HCT116 (cell line): Measurements from ENCODE around the gene TUBA1C.
"Not testable (repeated sequence)": the region's sequence is repeated elsewhere in the genome, so short reads cannot be mapped to it uniquely, and the experiment has no call there.

Source experiments
- EZH2phosphoT487 ChIP-seq: fragments of 200-600 bp; IDR thresholded peaks from 2 replicates; pipeline ENCODE4 v1.6.1; 2018; ENCODE audit warnings: antibody characterized with exemption, borderline replicate concordance
- POLR2AphosphoS5 ChIP-seq: IDR thresholded peaks from 2 replicates; pipeline ENCODE4 v1.6.1; 2011; ENCODE audit warnings: mild to moderate bottlenecking, low read depth, low read length, moderate library complexity
- ZNF274 ChIP-seq: fragments of 200-500 bp; sonication (Bioruptor generic); IDR thresholded peaks from 2 replicates; pipeline ENCODE4 v1.6.1; 2014; ENCODE audit warnings: mild to moderate bottlenecking, low read depth, low read length, inconsistent platforms
- TF ChIP-seq, protein P1 (sequence below), 3 experiments: fragments of 200-600 bp in 1 of 3; sonication (generic) in 1 of 3; IDR thresholded peaks in 2 of 3; conservative IDR thresholded peaks in 1 of 3; 2 replicates each; pipeline ENCODE4 v1.5.1; 2012 to 2017; ENCODE audit warnings: low read depth in 2 of 3, low read length in 2 of 3, antibody characterized with exemption in 1 of 3, borderline replicate concordance in 1 of 3, control low read depth in 1 of 3, mild to moderate bottlenecking in 1 of 3, mixed read lengths in 1 of 3, mixed run types in 1 of 3, moderate library complexity in 1 of 3; ENCODE audit not compliant: insufficient read depth in 1 of 3

GRCh38 chr12:49255456-49255855 is 9.4 kb upstream of the TUBA1C start:
- TF ChIP-seq, protein P1, sequence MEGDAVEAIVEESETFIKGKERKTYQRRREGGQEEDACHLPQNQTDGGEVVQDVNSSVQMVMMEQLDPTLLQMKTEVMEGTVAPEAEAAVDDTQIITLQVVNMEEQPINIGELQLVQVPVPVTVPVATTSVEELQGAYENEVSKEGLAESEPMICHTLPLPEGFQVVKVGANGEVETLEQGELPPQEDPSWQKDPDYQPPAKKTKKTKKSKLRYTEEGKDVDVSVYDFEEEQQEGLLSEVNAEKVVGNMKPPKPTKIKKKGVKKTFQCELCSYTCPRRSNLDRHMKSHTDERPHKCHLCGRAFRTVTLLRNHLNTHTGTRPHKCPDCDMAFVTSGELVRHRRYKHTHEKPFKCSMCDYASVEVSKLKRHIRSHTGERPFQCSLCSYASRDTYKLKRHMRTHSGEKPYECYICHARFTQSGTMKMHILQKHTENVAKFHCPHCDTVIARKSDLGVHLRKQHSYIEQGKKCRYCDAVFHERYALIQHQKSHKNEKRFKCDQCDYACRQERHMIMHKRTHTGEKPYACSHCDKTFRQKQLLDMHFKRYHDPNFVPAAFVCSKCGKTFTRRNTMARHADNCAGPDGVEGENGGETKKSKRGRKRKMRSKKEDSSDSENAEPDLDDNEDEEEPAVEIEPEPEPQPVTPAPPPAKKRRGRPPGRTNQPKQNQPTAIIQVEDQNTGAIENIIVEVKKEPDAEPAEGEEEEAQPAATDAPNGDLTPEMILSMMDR (IDR thresholded peaks at IDR 0.05 in 2 of 3, conservative IDR thresholded peaks at IDR 0.05 in 1 of 3; ENCODE audit: borderline replicate concordance in 1 of 3, insufficient read depth in 1 of 3, low read depth in 2 of 3, low read length in 2 of 3): not testable (repeated sequence)
- not testable (repeated sequence) for TF ChIP-seq EZH2phosphoT487, POLR2AphosphoS5, ZNF274
